GM12872 (cell line): ENCODE results near the gene TMPRSS5.

Experiments
- CTCF ChIP-seq: IDR thresholded peaks from 3 replicates; pipeline ENCODE4 v1.5.1; 2011; ENCODE audit warnings: low read depth, mild to moderate bottlenecking, low read length, moderate library complexity; ENCODE audit not compliant: insufficient read depth

The TMPRSS5 gene

DNA sequence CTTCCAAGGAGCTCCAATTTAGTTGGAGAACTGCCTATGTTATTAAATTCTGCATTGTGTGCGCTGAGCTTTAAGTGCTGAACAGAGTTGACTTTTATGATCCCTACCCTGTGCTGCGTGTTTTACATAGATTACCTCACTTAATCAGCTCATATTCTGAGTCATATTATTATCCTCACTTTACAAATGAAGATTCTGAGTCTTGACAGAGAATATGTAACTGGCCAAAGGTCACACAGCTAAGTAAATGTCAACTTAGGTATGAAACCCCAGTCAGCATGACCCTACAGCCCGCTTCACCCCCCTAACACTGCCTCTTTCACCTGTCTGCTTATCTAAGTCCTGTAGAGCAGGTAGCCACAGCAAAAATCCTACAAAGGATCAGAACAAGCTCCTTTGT is 19.8 kb upstream of the TMPRSS5 start:
- no peak for TF ChIP-seq CTCF

- no peak for TF ChIP-seq CTCF
Measured at GRCh38 chr11:113725407-113725806, 19.3 kb upstream of the TMPRSS5 start.

GRCh38 chr11:113724778-113725177 is 18.7 kb upstream of the TMPRSS5 start:
- no peak for TF ChIP-seq CTCF

GRCh38 chr11:113723787-113724186 is 17.7 kb upstream of the TMPRSS5 start:
- TF ChIP-seq CTCF = no peak

- TF ChIP-seq CTCF = no peak
Measured at GRCh38 chr11:113722934-113723333, 16.8 kb upstream of the TMPRSS5 start.

DNA sequence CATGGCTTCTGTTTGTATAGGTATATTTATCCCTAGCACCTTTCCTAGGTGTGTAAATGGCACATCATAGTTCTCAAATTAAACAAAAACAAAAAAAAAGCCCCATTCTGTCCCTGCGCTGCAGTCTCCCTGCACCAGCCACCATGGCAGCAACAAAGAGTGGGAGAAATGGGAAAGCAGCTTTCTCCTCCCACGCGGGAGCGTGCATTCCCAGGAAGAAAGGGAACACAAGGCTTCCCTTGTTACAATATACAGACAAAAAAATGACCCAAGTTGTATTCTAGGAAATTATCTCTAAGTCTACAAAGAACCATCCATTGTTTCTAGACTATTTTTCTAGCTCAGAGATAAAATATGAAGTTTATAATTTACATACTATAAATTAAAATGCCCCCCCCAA is 16.1 kb upstream of the TMPRSS5 start:
- no peak for TF ChIP-seq CTCF

- no peak for TF ChIP-seq CTCF
Measured at GRCh38 chr11:113721462-113722066, 15.5 kb upstream of the TMPRSS5 start.
